Frontal cortex (tissue), 4 donors: ENCODE results near the gene KAT2A. TPM values are rescaled to one million over a fixed set of nuclear protein-coding genes. Genes with fewer than 3 reads are reported as not detected.

Experiments used
- DNase-seq, 2 donors: peaks; one replicate each; pipeline ENCODE4 v3.0.0; 2012; ENCODE audit warnings: low spot score in 2 of 2
- FAIRE-seq: peaks from 2 replicates; lab custom pipeline; 2012; peaks lifted over from hg19 to GRCh38; lab: Jason Lieb, UNC
- total RNA-seq: library from RNA; depleted of rRNA; stranded (reverse); fragments of >200 nt; gene quantifications from one replicate; pipeline ENCODE4 v1.2.3, GENCODE V29; 2014
- donor health status: control.
- donor health status: control.
- donor health status: control.

KAT2A gene
- total RNA-seq, 1 donor from 2014 or later: 10.2 TPM

DNA sequence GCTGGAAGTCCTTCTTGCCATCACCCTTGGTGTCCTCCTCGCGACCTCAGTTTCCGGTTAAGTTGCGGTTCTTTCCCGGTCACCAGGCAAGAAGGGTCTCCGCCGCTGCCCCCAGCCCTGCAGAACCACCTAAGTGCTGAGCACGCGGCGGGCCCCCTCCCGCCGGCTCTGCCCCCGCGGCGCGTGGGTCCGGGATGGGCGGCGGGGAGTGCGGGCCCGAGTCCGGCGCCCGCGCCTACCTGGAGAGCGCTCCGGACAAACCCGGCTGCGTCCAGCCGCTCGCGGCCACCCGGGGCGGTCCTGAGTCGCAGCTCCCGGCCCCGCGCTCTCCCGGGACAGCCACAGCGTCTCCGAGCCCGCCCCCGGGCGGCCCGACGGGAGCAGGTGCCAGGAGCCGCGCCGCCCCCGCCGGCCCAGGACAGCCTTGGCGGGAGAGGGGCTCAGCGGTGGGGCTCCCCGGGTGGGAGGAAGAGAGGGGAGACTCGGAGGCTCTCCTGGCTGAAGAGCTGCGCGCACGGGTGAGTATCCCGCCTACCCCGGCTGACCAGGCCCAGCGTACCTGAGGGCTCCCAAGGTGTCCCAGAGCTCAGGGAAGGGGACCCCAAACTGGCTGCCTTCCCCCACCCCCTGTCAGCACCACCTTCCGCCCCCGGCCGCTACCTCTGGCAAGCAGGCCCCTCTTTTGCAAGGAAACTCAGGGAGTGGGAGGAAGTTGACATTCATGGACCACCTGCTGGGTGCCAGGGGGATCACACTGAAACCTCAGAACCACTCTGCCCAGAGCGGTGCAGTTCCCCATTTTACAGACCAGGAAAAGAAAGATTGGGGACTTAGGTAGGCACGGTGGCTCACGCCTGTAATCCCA lies 48.6 kb downstream of the KAT2A start:
- peak in 1 of 2 donors; percentile 45 for DNase-seq
- FAIRE-seq: no peak

DNA sequence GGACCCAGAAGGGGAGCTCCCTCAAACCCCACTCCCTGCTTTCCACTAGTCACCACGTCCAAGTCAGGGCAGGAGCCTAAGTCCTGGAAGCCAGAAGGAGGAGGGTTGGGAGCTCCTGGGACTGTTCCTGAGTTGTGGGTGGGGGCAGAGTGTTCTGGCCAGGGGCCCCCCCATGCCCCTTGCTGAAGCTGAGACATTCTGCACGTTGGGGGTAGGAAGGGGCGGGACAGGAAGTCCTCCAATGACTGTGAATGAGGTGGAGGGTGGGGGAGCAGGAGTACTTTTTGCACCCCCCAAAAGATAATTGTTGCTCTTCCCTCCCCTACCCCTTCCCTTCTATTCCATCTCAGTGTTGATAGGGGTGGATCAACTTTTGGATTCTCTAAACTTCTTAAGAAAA lies 49.4 kb downstream of the KAT2A start:
- no peak for FAIRE-seq

DNA sequence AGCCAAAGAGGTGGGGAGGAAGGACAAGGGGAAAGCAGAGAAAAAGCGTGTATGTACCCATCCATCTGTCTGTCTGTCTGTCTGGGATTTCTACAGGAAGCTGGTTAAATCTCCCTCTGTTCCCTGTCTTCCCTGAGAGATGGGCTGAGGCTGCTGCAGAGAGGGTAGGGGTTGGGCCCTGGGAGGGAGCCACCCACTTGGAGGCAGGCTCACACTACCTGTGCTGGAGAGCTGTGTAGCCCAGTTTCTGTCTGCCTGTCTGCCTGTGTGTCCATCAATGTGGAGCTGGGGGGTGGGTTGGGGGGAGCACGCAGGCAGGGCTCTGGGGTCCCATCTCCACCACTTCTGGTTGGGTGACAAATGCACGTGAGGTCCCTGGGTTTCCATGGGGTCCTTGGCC lies 52.2 kb downstream of the KAT2A start:
- FAIRE-seq (no peak), DNase-seq (no peak)

More for the DNA sequence above, 49.4 kb downstream of the KAT2A start:
- no peak for DNase-seq

DNA sequence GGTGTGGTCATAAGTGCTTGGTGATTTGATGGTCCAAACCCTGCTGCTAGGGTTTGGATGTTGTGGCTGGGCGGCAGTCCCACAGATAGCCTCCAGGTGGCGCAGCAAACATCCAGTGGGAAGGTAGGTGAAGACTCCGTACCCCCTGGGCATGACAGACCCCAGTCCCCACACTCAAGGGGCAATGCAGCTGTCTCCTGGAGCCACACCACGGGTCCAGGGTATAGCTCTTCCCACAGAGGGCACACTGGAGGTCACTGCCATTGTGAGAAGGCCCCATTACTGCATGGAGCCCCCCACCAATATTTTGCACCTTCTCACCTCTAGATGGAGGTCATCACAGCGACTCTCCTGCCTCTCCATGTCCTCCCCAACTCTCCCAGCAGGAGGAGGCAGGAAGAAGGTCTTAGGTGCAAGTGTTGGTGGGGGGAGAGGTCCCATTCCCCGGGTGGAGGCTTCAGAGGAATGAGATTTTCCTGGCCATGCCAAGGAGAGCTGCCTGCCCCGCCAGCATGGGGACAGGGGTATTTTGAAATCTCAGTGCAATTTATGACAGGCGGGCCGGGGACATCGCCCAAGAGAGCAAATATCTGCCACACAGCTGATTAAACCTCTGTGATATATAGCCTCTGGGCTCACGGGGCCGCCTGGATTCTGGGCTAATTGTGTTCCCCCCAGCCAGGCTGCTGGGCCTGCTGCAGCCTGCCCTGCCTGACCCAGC lies 53.6 kb downstream of the KAT2A start:
- no peak for FAIRE-seq
- peak in 1 of 2 donors; percentile 63 for DNase-seq

DNA sequence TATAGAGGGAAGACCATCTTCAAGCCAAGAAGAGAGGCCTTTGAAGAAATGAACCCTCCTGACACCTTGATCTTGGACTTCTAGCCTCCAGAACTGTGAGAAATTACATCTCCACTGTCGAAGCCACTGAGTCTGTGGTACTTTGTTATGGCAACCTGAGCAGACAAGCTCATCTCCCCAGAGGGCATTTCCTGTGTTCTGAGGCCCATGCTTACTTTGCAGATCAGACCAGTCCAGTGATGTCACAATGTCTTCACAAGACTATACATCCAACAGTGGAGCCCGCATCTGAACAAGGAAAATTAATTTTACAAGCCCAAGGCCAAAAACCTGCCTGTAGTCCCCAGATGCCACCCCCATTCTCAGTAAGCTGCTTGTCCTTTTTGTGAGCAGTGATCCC lies 56.0 kb downstream of the KAT2A start:
- FAIRE-seq: no peak
- no peak for DNase-seq

Other genes starting within 250 kb of the KAT2A start
- 140 TPM for gene ACLY, start 202.4 kb downstream of the KAT2A start, total RNA-seq
- 3.3 TPM for gene ODAD4, start 190.8 kb downstream of the KAT2A start, total RNA-seq
- 50.5 TPM for gene CNP, start 154.6 kb downstream of the KAT2A start, total RNA-seq
- 91.3 TPM for gene DNAJC7, start 103.9 kb downstream of the KAT2A start, total RNA-seq
- gene NKIRAS2, start 101.3 kb downstream of the KAT2A start, total RNA-seq: 31.4 TPM
- 3.7 TPM for gene C17orf113, start 70.8 kb downstream of the KAT2A start, total RNA-seq
- 0.41 TPM for gene ZNF385C, start 22.9 kb downstream of the KAT2A start, total RNA-seq
- gene DHX58, start 8.7 kb downstream of the KAT2A start, total RNA-seq: 0.82 TPM
- under 0.01 TPM for gene HSPB9, start 1.4 kb upstream of the KAT2A start, total RNA-seq
- 39.1 TPM for gene RAB5C, start 33.6 kb upstream of the KAT2A start, total RNA-seq
- gene KCNH4, start 59.8 kb upstream of the KAT2A start, total RNA-seq: 0.41 TPM
- 0.41 TPM for gene HCRT, start 64.1 kb upstream of the KAT2A start, total RNA-seq
- 6.9 TPM for gene GHDC, start 73.1 kb upstream of the KAT2A start, total RNA-seq
- 17.5 TPM for gene STAT5B, start 155.0 kb upstream of the KAT2A start, total RNA-seq
- 1.6 TPM for gene STAT5A, start 167.1 kb upstream of the KAT2A start, total RNA-seq